H1 (cell line): Measurements from ENCODE around the gene FAM83B.

Experiments
- POLR2AphosphoS5 ChIP-seq: IDR thresholded peaks from 2 replicates; pipeline ENCODE4 v1.6.1; 2011; ENCODE audit warnings: low read depth, low read length
- ZNF274 ChIP-seq: IDR thresholded peaks from 2 replicates; pipeline ENCODE4 v1.7.0; 2012; ENCODE audit warnings: low read length, borderline replicate concordance; ENCODE audit errors: extremely low read depth
- TF ChIP-seq, protein P1 (sequence below), 3 experiments: IDR thresholded peaks; 1 replicate in 2 of 3; 2 replicates in 1 of 3; pipeline versions ENCODE4 v1.5.1 to v1.6.1; 2011; ENCODE audit warnings: low read length in 3 of 3, mild to moderate bottlenecking in 3 of 3, inconsistent platforms in 2 of 3, low read depth in 1 of 3, moderate library complexity in 1 of 3; ENCODE audit not compliant: insufficient read depth in 1 of 3; ENCODE audit errors: control extremely low read depth in 1 of 3

DNA sequence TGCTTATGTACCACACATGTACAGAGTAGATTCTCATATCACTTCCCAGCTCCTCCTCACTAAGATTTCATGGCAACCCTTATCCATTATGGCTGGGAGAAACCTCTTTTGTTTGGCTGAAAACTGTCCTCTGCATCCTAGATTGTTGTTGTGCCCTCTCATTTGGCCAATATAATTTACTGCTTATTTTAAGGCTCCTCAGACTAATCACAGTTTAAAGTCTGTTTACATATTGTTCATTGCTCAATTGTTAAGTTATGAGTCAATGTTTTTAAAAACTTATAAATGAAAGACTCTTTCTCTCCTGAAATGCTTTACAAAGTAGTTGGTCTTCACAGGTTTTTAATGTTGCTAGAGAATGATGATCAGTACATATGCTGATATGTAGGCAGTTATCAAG lies 57.3 kb downstream of the FAM83B start:
- TF ChIP-seq, protein P1, sequence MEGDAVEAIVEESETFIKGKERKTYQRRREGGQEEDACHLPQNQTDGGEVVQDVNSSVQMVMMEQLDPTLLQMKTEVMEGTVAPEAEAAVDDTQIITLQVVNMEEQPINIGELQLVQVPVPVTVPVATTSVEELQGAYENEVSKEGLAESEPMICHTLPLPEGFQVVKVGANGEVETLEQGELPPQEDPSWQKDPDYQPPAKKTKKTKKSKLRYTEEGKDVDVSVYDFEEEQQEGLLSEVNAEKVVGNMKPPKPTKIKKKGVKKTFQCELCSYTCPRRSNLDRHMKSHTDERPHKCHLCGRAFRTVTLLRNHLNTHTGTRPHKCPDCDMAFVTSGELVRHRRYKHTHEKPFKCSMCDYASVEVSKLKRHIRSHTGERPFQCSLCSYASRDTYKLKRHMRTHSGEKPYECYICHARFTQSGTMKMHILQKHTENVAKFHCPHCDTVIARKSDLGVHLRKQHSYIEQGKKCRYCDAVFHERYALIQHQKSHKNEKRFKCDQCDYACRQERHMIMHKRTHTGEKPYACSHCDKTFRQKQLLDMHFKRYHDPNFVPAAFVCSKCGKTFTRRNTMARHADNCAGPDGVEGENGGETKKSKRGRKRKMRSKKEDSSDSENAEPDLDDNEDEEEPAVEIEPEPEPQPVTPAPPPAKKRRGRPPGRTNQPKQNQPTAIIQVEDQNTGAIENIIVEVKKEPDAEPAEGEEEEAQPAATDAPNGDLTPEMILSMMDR (IDR thresholded peaks at IDR 0.05; ENCODE audit: control extremely low read depth in 1 of 3, insufficient read depth in 1 of 3, low read depth in 1 of 3, low read length in 3 of 3), result no peak
- TF ChIP-seq ZNF274 (no peak), POLR2AphosphoS5 (no peak)
